ENCODE measurements around the gene KLF1. TPM values are rescaled to one million over a fixed set of nuclear protein-coding genes. Genes with fewer than 3 reads are reported as not detected.

The KLF1 gene
- polyA plus RNA-seq, 2 of the 4 experiments (the other 2 are of a cell fraction) = not detected

- ATAC-seq (peak in 1 of 2 experiments; percentile 40; a peak in 3 of 6 replicates), DNase-seq (ENCODE audit: low read depth in 1 of 2, low spot score in 1 of 2) (peak in 1 of 2 experiments; percentile 52), FAIRE-seq (no peak)
- Histone ChIP-seq H3K4me1 (peaks cover 17% of the 10 kb centered on the region), H3K4me3 (peak overlapping the region; percentile 37), H3K27ac (no peak overlapping the region), H3K9me3 (no peaks in the 10 kb centered on the region), H3K4me2 (peak overlapping the region; percentile 72)
- WGBS (ENCODE audit: missing lambda C conversion rate) = 26% methylated on average over 31 of the region's 39 CpGs
- CTCF ChIA-PET = interaction anchor here (0.6 to 2.2 kb wide), 7 partner anchors 10 to 117 kb away, joined by 3 to 16 read pairs (median 4); no protein-coding TSS in a partner anchor
- POLR2A ChIA-PET = no interaction called here
- TF ChIP-seq RNF2 (IDR thresholded peaks at IDR 0.05; ENCODE audit: borderline replicate concordance, low read depth) = no peak
- TF ChIP-seq KDM5A (IDR thresholded peaks at IDR 0.05) = no peak
- TF ChIP-seq EHMT2 (IDR thresholded peaks at IDR 0.05; ENCODE audit: low read depth) = no peak
- no peak for TF ChIP-seq ATOH8 (CRISPR knock-in tag; IDR thresholded peaks at IDR 0.05; ENCODE audit: low read depth)
- TF ChIP-seq BHLHE40 (IDR thresholded peaks at IDR 0.05; ENCODE audit: low read depth, low read length) = no peak
- TF ChIP-seq BCL3 (IDR thresholded peaks at IDR 0.05) = no peak
- no peak for TF ChIP-seq RARB (CRISPR knock-in tag; IDR thresholded peaks at IDR 0.05)
- TF ChIP-seq PBX3 (IDR thresholded peaks at IDR 0.05) = no peak
- TF ChIP-seq EP300 (IDR thresholded peaks at IDR 0.05) = no peak
- no peak for TF ChIP-seq E2F6 (IDR thresholded peaks at IDR 0.05; ENCODE audit: borderline replicate concordance, low read depth)
- no peak for TF ChIP-seq CBX2 (IDR thresholded peaks at IDR 0.05; ENCODE audit: borderline replicate concordance, low read depth)
- TF ChIP-seq ZC3H11A (IDR thresholded peaks at IDR 0.05) = no peak
- TF ChIP-seq POLR2AphosphoS2 (conservative IDR thresholded peaks at IDR 0.05; ENCODE audit: low read length) = no peak
- TF ChIP-seq RCOR1 (IDR thresholded peaks at IDR 0.05; ENCODE audit: low read depth, low read length) = no peak
- no peak for TF ChIP-seq HDAC2 (IDR thresholded peaks at IDR 0.05)
- no peak for TF ChIP-seq KDM1A (IDR thresholded peaks at IDR 0.05; ENCODE audit: low read depth)
- no peak for TF ChIP-seq MAFK (IDR thresholded peaks at IDR 0.05; ENCODE audit: partially characterized antibody)
- TF ChIP-seq RFX5 (IDR thresholded peaks at IDR 0.05) = no peak
These were observed 51.8 kb downstream of the KLF1 start for GRCh38 chr19:12834976-12835757.

- FAIRE-seq = no peak
- POLR2A ChIA-PET = no interaction called here
- H3K4me3 ChIP-seq = peak within 1 kb of the TSS; percentile 55
These were observed 52.4 kb downstream of the KLF1 start, which contains the start of gene RTBDN for GRCh38 chr19:12834566-12834943. Gene RTBDN (minus strand): TSS chr19:12834579. CDS start chr19:12829979, 4,600 bp downstream.

More at GRCh38 chr19:12834566-12834943, 52.4 kb downstream of the KLF1 start, which contains the start of gene RTBDN:
- Histone ChIP-seq H3K4me2 (peak within 1 kb of the TSS; percentile 84), H3K4me1 (peaks cover 17% of the 10 kb centered on the region), H3K9me3 (no peaks in the 10 kb centered on the region), H3K27ac (peak within 1 kb of the TSS; percentile 58 to 85)
- TF ChIP-seq ZSCAN20 (CRISPR knock-in tag; IDR thresholded peaks at IDR 0.05) (no peak), ATOH8 (CRISPR knock-in tag; IDR thresholded peaks at IDR 0.05; ENCODE audit: low read depth) (no peak), CHD4 (IDR thresholded peaks at IDR 0.05; ENCODE audit: borderline replicate concordance) (no peak), CTCF (IDR thresholded peaks at IDR 0.05) (no peak), TFCP2L1 (CRISPR knock-in tag; IDR thresholded peaks at IDR 0.05) (no peak), NR3C1 (IDR thresholded peaks at IDR 0.05) (no peak), HOXB5 (CRISPR knock-in tag; IDR thresholded peaks at IDR 0.05) (no peak)
- ATAC-seq = no peak
- no peak for DNase-seq (ENCODE audit: low read depth in 1 of 2, low spot score in 1 of 2)
- 67% methylated on average over 10 of the region's 20 CpGs for WGBS (ENCODE audit: missing lambda C conversion rate)
- CTCF ChIA-PET = interaction anchor here (1.1 to 2.2 kb wide), 6 partner anchors 10 to 74 kb away, joined by 4 to 16 read pairs (median 4); no protein-coding TSS in a partner anchor
